C4-2B (cell line): ENCODE measurements around the gene CDS1.

Experiments
- CTCF ChIP-seq: fragments of 450-650 bp; conservative IDR thresholded peaks from 2 replicates; pipeline ENCODE4 v1.5.1; 2017; ENCODE audit warnings: mild to moderate bottlenecking
- ZFX ChIP-seq: fragments of 450-650 bp; IDR thresholded peaks from 2 replicates; pipeline ENCODE4 v1.6.1; 2017

GRCh38 chr4:84691800-84692199 lies 108.9 kb downstream of the CDS1 start:
- TF ChIP-seq CTCF: no peak
- no peak for TF ChIP-seq ZFX
